WTC11 (cell line): ENCODE results near the gene GGN. TPM values are rescaled to one million over a fixed set of nuclear protein-coding genes. Genes with fewer than 3 reads are reported as not detected.

Experiments used
- ATAC-seq: fragments of 200-7000 bp; cut with Tn5 transposase; 2 replicates; pipeline ENCODE4 v1.10.0; 2021; ENCODE audit warnings: mild to moderate bottlenecking, moderate library complexity
- CTCF ChIA-PET: fragments of 300-600 bp; sonication (Branson Sonifier 250); formaldehyde crosslinking; loops from one replicate; lab custom pipeline; 2021; ENCODE audit warnings: antibody characterized with exemption; lab: Charles Lee
- POLR2A ChIA-PET: fragments of 350-600 bp; sonication (Branson Sonifier 250); formaldehyde crosslinking; loops from one replicate; lab custom pipeline; 2021; ENCODE audit warnings: antibody characterized with exemption; lab: Charles Lee
- DNase-seq: peaks from one replicate; pipeline ENCODE4 v3.0.0; 2021; ENCODE audit warnings: low spot score
- H3K27ac Mint-ChIP-seq: 2 replicates; pipeline ENCODE4 v1.8.0; 2021; ENCODE audit warnings: mixed read lengths
- H3K27me3 Mint-ChIP-seq: 2 replicates; pipeline ENCODE4 v1.8.0; 2021; ENCODE audit warnings: low read depth, mild to moderate bottlenecking, moderate library complexity, mixed read lengths
- H3K36me3 Mint-ChIP-seq: 2 replicates; pipeline ENCODE4 v1.8.0; 2021; ENCODE audit warnings: mixed read lengths
- H3K4me1 Mint-ChIP-seq: 2 replicates; pipeline ENCODE4 v1.8.0; 2022; ENCODE audit warnings: mixed read lengths
- H3K4me3 Mint-ChIP-seq: 2 replicates; pipeline ENCODE4 v1.8.0; 2021; ENCODE audit warnings: mild to moderate bottlenecking, moderate library complexity, mixed read lengths
- H3K9me3 Mint-ChIP-seq: 2 replicates; pipeline ENCODE4 v1.8.0; 2021; ENCODE audit warnings: mixed read lengths
- ARID4B ChIP-seq: sonication (generic); formaldehyde crosslinking; IDR thresholded peaks from 2 replicates; pipeline ENCODE4 v1.8.0; 2023; ENCODE audit warnings: missing genetic modification reagents, mild to moderate bottlenecking, borderline replicate concordance
- ATF1 ChIP-seq: sonication (generic); formaldehyde crosslinking; IDR thresholded peaks from 2 replicates; pipeline ENCODE4 v1.8.1; 2023; ENCODE audit warnings: mild to moderate bottlenecking, moderate library complexity, missing genetic modification reagents
- EMX1 ChIP-seq: fragments of 250-450 bp; sonication (Bioruptor Pico); IDR thresholded peaks from 2 replicates; pipeline ENCODE4 v1.8.0; 2021; ENCODE audit warnings: mild to moderate bottlenecking
- ETV6 ChIP-seq: sonication (generic); formaldehyde crosslinking; IDR thresholded peaks from 2 replicates; pipeline ENCODE4 v1.8.1; 2022; ENCODE audit warnings: mild to moderate bottlenecking, missing genetic modification reagents
- GRHL2 ChIP-seq: fragments of 250-450 bp; sonication (Bioruptor Pico); IDR thresholded peaks from 2 replicates; pipeline ENCODE4 v1.8.0; 2022; ENCODE audit warnings: mild to moderate bottlenecking, moderate library complexity; ENCODE audit not compliant: insufficient replicate concordance, severe bottlenecking
- GTF2I ChIP-seq: fragments of 250-450 bp; sonication (Bioruptor Pico); conservative IDR thresholded peaks from 2 replicates; pipeline ENCODE4 v1.4.0; 2021; ENCODE audit warnings: mild to moderate bottlenecking
- JUN ChIP-seq: sonication (generic); formaldehyde crosslinking; IDR thresholded peaks from 2 replicates; pipeline ENCODE4 v1.8.0; 2023; ENCODE audit warnings: mild to moderate bottlenecking, missing genetic modification reagents
- NFATC4 ChIP-seq: fragments of 250-450 bp; sonication (Bioruptor Pico); IDR thresholded peaks from 2 replicates; pipeline ENCODE4 v1.9.0; 2021; ENCODE audit warnings: mild to moderate bottlenecking
- NFE2L1 ChIP-seq: sonication (generic); formaldehyde crosslinking; IDR thresholded peaks from 2 replicates; pipeline ENCODE4 v1.8.1; 2023; ENCODE audit warnings: missing genetic modification reagents
- NR3C1 ChIP-seq: sonication (generic); formaldehyde crosslinking; conservative IDR thresholded peaks from 2 replicates; pipeline ENCODE4 v1.8.1; 2023; ENCODE audit warnings: low read depth, mild to moderate bottlenecking, missing genetic modification reagents
- PREB ChIP-seq: sonication (generic); formaldehyde crosslinking; IDR thresholded peaks from 2 replicates; pipeline ENCODE4 v1.8.1; 2022; ENCODE audit warnings: mild to moderate bottlenecking, missing genetic modification reagents, moderate library complexity, borderline replicate concordance
- RELA ChIP-seq: sonication (generic); formaldehyde crosslinking; IDR thresholded peaks from 2 replicates; pipeline ENCODE4 v1.8.1; 2022; ENCODE audit warnings: missing genetic modification reagents, mild to moderate bottlenecking, borderline replicate concordance
- SMAD3 ChIP-seq: sonication (generic); formaldehyde crosslinking; IDR thresholded peaks from 2 replicates; pipeline ENCODE4 v1.8.0; 2022; ENCODE audit warnings: missing genetic modification reagents, mild to moderate bottlenecking, borderline replicate concordance
- SMAD4 ChIP-seq: sonication (generic); formaldehyde crosslinking; IDR thresholded peaks from 2 replicates; pipeline ENCODE4 v1.8.0; 2022; ENCODE audit warnings: mild to moderate bottlenecking, missing genetic modification reagents
- SP1 ChIP-seq: sonication (generic); formaldehyde crosslinking; conservative IDR thresholded peaks from 2 replicates; pipeline ENCODE4 v1.8.1; 2022; ENCODE audit warnings: missing genetic modification reagents
- TCF7 ChIP-seq: sonication (generic); formaldehyde crosslinking; IDR thresholded peaks from 2 replicates; pipeline ENCODE4 v1.8.0; 2022; ENCODE audit warnings: mild to moderate bottlenecking, low read depth, missing genetic modification reagents, moderate library complexity
- TEAD1 ChIP-seq: sonication (generic); formaldehyde crosslinking; IDR thresholded peaks from 2 replicates; pipeline ENCODE4 v1.8.0; 2022; ENCODE audit warnings: mild to moderate bottlenecking, missing genetic modification reagents
- TP53 ChIP-seq: sonication (generic); formaldehyde crosslinking; IDR thresholded peaks from 2 replicates; pipeline ENCODE4 v1.8.1; 2023; ENCODE audit warnings: mild to moderate bottlenecking, missing genetic modification reagents
- ZNF425 ChIP-seq: fragments of 250-450 bp; sonication (Bioruptor Pico); conservative IDR thresholded peaks from 2 replicates; pipeline ENCODE4 v1.9.0; 2021; ENCODE audit warnings: mild to moderate bottlenecking
- ZNF532 ChIP-seq: fragments of 250-450 bp; sonication (Bioruptor Pico); IDR thresholded peaks from 2 replicates; pipeline ENCODE4 v1.9.0; 2021; ENCODE audit warnings: mild to moderate bottlenecking, borderline replicate concordance
- total RNA-seq: library from RNA; stranded (reverse); gene quantifications from 3 replicates; pipeline ENCODE4 v1.2.3, GENCODE V29; 2021
- TF ChIP-seq, protein P1 (sequence below): fragments of 250-450 bp; sonication (Bioruptor Pico); IDR thresholded peaks from 2 replicates; pipeline ENCODE4 v1.9.0; 2021; ENCODE audit warnings: mild to moderate bottlenecking
- TF ChIP-seq, protein P2 (sequence below): sonication (generic); formaldehyde crosslinking; IDR thresholded peaks from 2 replicates; pipeline ENCODE4 v1.8.1; 2023; ENCODE audit warnings: mild to moderate bottlenecking, missing genetic modification reagents, moderate library complexity

The GGN gene
- total RNA-seq, 1 experiment from 2014 or later, result 2.4 TPM

DNA sequence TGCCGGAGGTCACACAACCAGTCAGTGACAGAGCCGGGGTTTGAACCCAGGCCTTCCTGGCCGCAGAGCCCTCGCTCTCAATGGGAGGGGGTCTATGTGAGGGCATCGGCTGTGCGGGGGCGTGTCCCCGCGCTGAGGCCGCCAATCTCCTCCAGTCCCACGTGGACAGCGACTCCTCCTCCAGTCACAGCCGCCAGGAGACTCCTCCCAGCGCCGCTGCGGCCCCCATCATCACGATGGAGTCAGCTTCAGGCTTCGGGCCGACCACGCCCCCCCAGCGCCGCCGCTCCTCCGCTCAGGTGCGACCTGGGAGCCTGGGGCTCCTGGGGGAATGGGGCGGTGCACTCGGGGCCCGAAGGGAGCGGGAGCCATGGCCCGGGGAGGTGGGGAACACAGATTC lies 6.7 kb upstream of the GGN start:
- Mint-ChIP-seq H3K4me3 (peak overlapping the region; percentile 66), H3K27ac (peak overlapping the region; percentile 72; the same call in 1 of the 2 replicates), H3K4me1 (peaks cover 30% of the 10 kb centered on the region), H3K9me3 (no peaks in the 10 kb centered on the region), H3K36me3 (peaks cover 30% of the 10 kb centered on the region), H3K27me3 (peaks cover 45% of the 10 kb centered on the region)
- ATAC-seq, result peak; percentile 94
- DNase-seq, result peak; percentile 99
- ChIA-PET CTCF (interaction anchor here (0.9 to 2.7 kb wide), 4 partner anchors 9 to 242 kb away, joined by 3 to 55 read pairs (median 6); partner anchors contain the start of gene FAM98C), POLR2A (interaction anchor here (0.8 to 1.0 kb wide), 2 partner anchors 9 to 20 kb away, joined by 3 read pairs; partner anchors contain the start of gene PSMD8)
- TF ChIP-seq ARID4B (CRISPR knock-in tag), result no peak
- no peak for TF ChIP-seq EMX1 (CRISPR knock-in tag)
- TF ChIP-seq ZNF425 (CRISPR knock-in tag), result no peak
- TF ChIP-seq GTF2I (CRISPR knock-in tag), result no peak
- TF ChIP-seq NFATC4 (CRISPR knock-in tag), result no peak
- TF ChIP-seq ZNF532 (CRISPR knock-in tag), result no peak
- no peak for TF ChIP-seq NR3C1 (CRISPR knock-in tag)
- no peak for TF ChIP-seq ATF1 (CRISPR knock-in tag)
- no peak for TF ChIP-seq NFE2L1 (CRISPR knock-in tag)
- no peak for TF ChIP-seq SMAD4 (CRISPR knock-in tag)
- TF ChIP-seq TP53 (CRISPR knock-in tag), result no peak
- TF ChIP-seq RELA (CRISPR knock-in tag), result 0 out of 2 replicates have a peak, but pooled peaks have one; percentile 35
- TF ChIP-seq, protein P1, sequence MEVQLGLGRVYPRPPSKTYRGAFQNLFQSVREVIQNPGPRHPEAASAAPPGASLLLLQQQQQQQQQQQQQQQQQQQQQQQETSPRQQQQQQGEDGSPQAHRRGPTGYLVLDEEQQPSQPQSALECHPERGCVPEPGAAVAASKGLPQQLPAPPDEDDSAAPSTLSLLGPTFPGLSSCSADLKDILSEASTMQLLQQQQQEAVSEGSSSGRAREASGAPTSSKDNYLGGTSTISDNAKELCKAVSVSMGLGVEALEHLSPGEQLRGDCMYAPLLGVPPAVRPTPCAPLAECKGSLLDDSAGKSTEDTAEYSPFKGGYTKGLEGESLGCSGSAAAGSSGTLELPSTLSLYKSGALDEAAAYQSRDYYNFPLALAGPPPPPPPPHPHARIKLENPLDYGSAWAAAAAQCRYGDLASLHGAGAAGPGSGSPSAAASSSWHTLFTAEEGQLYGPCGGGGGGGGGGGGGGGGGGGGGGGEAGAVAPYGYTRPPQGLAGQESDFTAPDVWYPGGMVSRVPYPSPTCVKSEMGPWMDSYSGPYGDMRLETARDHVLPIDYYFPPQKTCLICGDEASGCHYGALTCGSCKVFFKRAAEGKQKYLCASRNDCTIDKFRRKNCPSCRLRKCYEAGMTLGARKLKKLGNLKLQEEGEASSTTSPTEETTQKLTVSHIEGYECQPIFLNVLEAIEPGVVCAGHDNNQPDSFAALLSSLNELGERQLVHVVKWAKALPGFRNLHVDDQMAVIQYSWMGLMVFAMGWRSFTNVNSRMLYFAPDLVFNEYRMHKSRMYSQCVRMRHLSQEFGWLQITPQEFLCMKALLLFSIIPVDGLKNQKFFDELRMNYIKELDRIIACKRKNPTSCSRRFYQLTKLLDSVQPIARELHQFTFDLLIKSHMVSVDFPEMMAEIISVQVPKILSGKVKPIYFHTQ (CRISPR knock-in tag), result no peak
- no peak for TF ChIP-seq TEAD1 (CRISPR knock-in tag)
- TF ChIP-seq TCF7, result no peak
- TF ChIP-seq ETV6 (CRISPR knock-in tag), result peak; percentile 50; the same call in 1 of the 2 replicates
- TF ChIP-seq, protein P2, sequence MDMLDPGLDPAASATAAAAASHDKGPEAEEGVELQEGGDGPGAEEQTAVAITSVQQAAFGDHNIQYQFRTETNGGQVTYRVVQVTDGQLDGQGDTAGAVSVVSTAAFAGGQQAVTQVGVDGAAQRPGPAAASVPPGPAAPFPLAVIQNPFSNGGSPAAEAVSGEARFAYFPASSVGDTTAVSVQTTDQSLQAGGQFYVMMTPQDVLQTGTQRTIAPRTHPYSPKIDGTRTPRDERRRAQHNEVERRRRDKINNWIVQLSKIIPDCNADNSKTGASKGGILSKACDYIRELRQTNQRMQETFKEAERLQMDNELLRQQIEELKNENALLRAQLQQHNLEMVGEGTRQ (CRISPR knock-in tag), result peak; percentile 86
- TF ChIP-seq SP1 (CRISPR knock-in tag), result peak; percentile 79
- TF ChIP-seq PREB (CRISPR knock-in tag), result no peak
- no peak for TF ChIP-seq GRHL2 (CRISPR knock-in tag)
- no peak for TF ChIP-seq SMAD3 (CRISPR knock-in tag)
- TF ChIP-seq JUN (CRISPR knock-in tag), result no peak
